22Rv1 (cell line): ENCODE results near the gene FAM135A.

ENCODE experiments used
- ZFX ChIP-seq: fragments of 450-650 bp; IDR thresholded peaks from 2 replicates; pipeline ENCODE4 v1.6.1; 2017; ENCODE audit warnings: antibody characterized with exemption, borderline replicate concordance
- TF ChIP-seq, protein P1 (sequence below): fragments of 450-650 bp; IDR thresholded peaks from 2 replicates; pipeline ENCODE4 v1.5.1; 2017; ENCODE audit warnings: mild to moderate bottlenecking

DNA sequence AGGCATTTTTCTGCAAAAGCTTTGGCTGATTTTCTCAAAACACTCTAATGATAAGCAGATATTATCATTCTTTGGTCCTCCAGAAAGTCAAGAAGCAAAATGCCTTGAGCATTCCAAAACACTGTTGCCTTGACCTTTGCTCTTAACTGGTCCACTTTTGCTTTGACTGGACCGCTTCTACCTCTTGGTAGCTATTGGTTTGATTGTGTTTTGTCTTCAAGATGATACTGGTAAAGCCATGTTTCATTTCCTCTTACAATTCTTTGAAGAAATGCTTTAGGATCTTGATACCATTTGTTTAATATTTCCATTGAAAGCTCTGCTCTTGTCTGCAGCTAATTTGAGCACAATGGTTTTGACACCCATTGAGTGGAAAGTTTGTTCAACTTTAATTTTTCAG is 117.8 kb downstream of the FAM135A start:
- TF ChIP-seq, protein P1, sequence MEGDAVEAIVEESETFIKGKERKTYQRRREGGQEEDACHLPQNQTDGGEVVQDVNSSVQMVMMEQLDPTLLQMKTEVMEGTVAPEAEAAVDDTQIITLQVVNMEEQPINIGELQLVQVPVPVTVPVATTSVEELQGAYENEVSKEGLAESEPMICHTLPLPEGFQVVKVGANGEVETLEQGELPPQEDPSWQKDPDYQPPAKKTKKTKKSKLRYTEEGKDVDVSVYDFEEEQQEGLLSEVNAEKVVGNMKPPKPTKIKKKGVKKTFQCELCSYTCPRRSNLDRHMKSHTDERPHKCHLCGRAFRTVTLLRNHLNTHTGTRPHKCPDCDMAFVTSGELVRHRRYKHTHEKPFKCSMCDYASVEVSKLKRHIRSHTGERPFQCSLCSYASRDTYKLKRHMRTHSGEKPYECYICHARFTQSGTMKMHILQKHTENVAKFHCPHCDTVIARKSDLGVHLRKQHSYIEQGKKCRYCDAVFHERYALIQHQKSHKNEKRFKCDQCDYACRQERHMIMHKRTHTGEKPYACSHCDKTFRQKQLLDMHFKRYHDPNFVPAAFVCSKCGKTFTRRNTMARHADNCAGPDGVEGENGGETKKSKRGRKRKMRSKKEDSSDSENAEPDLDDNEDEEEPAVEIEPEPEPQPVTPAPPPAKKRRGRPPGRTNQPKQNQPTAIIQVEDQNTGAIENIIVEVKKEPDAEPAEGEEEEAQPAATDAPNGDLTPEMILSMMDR = no peak
- no peak for TF ChIP-seq ZFX
